Keratinocyte (primary cell): Measurements from ENCODE around the gene EWSR1. TPM values are rescaled to one million over a fixed set of nuclear protein-coding genes. Genes with fewer than 3 reads are reported as not detected.
"Not testable (repeated sequence)": the region's sequence is repeated elsewhere in the genome, so short reads cannot be mapped to it uniquely, and the experiment has no call there.

ENCODE experiments used
- DNase-seq: peaks from one replicate; pipeline ENCODE4 v3.0.0-alpha.2; 2011; ENCODE audit warnings: low read depth, missing footprints, low spot score
- FAIRE-seq: peaks from 2 replicates; lab custom pipeline; 2011; peaks lifted over from hg19 to GRCh38; lab: Jason Lieb, UNC
- H2AFZ ChIP-seq: 2 replicates; pipeline ENCODE4 v1.6.0; 2012; ENCODE audit warnings: low read length, control low read depth, inconsistent platforms; ENCODE audit not compliant: control insufficient read depth
- H3K27ac ChIP-seq: 2 replicates; pipeline ENCODE4 v1.5.1; 2011; ENCODE audit warnings: low read length; ENCODE audit not compliant: control insufficient read depth, insufficient read depth
- H3K27me3 ChIP-seq: 3 replicates; pipeline ENCODE4 v1.6.0; 2011; ENCODE audit warnings: low read length; ENCODE audit not compliant: control insufficient read depth, insufficient read depth; ENCODE audit errors: extremely low read depth
- H3K36me3 ChIP-seq, 2 experiments: 2 replicates in 1 of 2; 3 replicates in 1 of 2; pipeline ENCODE4 v1.5.1; 2011; ENCODE audit warnings: low read length in 2 of 2, mild to moderate bottlenecking in 1 of 2; ENCODE audit not compliant: control insufficient read depth in 2 of 2, insufficient read depth in 2 of 2; ENCODE audit errors: extremely low read depth in 1 of 2
- H3K4me1 ChIP-seq: 3 replicates; pipeline ENCODE4 v1.5.1; 2011; ENCODE audit warnings: low read length; ENCODE audit not compliant: control insufficient read depth, insufficient read depth; ENCODE audit errors: extremely low read depth
- H3K4me2 ChIP-seq: 3 replicates; pipeline ENCODE4 v1.6.0; 2011; ENCODE audit warnings: low read depth, low read length; ENCODE audit not compliant: control insufficient read depth, insufficient read depth; ENCODE audit errors: extremely low read depth
- H3K4me3 ChIP-seq, 3 experiments: fragments of 200-600 bp in 1 of 3; sonication (generic) in 1 of 3; 2 replicates in 2 of 3; 3 replicates in 1 of 3; pipeline ENCODE4 v1.5.1; 2011 to 2016; ENCODE audit warnings: low read length in 3 of 3, mild to moderate bottlenecking in 3 of 3, control low read depth in 2 of 3, inconsistent platforms in 1 of 3, low read depth in 1 of 3, mixed read lengths in 1 of 3, mixed run types in 1 of 3, moderate library complexity in 1 of 3; ENCODE audit not compliant: control insufficient read depth in 2 of 3, insufficient read depth in 2 of 3; ENCODE audit errors: extremely low read depth in 1 of 3
- H3K79me2 ChIP-seq: 2 replicates; pipeline ENCODE4 v1.6.0; 2012; ENCODE audit warnings: low read length; ENCODE audit not compliant: control insufficient read depth, insufficient read depth
- H3K9ac ChIP-seq: 3 replicates; pipeline ENCODE4 v1.6.0; 2011; ENCODE audit warnings: low read length; ENCODE audit not compliant: control insufficient read depth, insufficient read depth; ENCODE audit errors: extremely low read depth
- H3K9me1 ChIP-seq: 3 replicates; pipeline ENCODE4 v1.6.0; 2011; ENCODE audit warnings: low read length; ENCODE audit not compliant: control insufficient read depth, insufficient read depth; ENCODE audit errors: extremely low read depth
- H3K9me3 ChIP-seq: 2 replicates; pipeline ENCODE4 v1.5.1; 2012; ENCODE audit warnings: low read depth, low read length; ENCODE audit not compliant: control insufficient read depth
- H4K20me1 ChIP-seq: 3 replicates; pipeline ENCODE4 v1.6.0; 2011; ENCODE audit warnings: low read length; ENCODE audit not compliant: control insufficient read depth, insufficient read depth; ENCODE audit errors: extremely low read depth
- EZH2 ChIP-seq: IDR thresholded peaks from one replicate; pipeline ENCODE4 v1.6.1; 2012; ENCODE audit warnings: inconsistent platforms, mild to moderate bottlenecking, low read length, moderate library complexity
- dilution Hi-C: fragments of 300-500 bp; cut with MboI; formaldehyde crosslinking; loops from one replicate; pipeline ENCODE4 v1.7.0; 2020; ENCODE audit warnings: low sequenced_read_pairs; ENCODE audit not compliant: extremely low pct_ligation_motif_present
- polyA plus RNA-seq, 5 experiments: library from polyadenylated mRNA; depleted of rRNA in 3 of 5; stranded (reverse) in 3 of 5; stranded (forward) in 1 of 5; unstranded in 1 of 5; fragments of >200 nt; gene quantifications; 1 replicate in 1 of 5; 2 replicates in 3 of 5; 3 replicates in 1 of 5; pipeline versions ENCODE4 v1.2.1 to v1.2.3, GENCODE V29; 2011 to 2012; ENCODE audit warnings: missing spikeins in 2 of 5, low read depth in 1 of 5, low replicate concordance in 1 of 5
- TF ChIP-seq, protein P1 (sequence below), 3 experiments: IDR thresholded peaks in 1 of 3; conservative IDR thresholded peaks in 1 of 3; optimal IDR thresholded peaks in 1 of 3; 2 replicates in 2 of 3; 3 replicates in 1 of 3; pipeline versions ENCODE3 to v1.5.1; 2011; ENCODE audit warnings: low read length in 3 of 3, mild to moderate bottlenecking in 3 of 3, moderate library complexity in 2 of 3, control low read depth in 1 of 3, inconsistent platforms in 1 of 3; ENCODE audit not compliant: insufficient read depth in 2 of 3; ENCODE audit errors: extremely low read depth in 1 of 3

Gene EWSR1
- polyA plus RNA-seq, 1 donor (not counting 4 experiments of a cell fraction or from before 2014, with no cell fraction given): 245 TPM

DNA sequence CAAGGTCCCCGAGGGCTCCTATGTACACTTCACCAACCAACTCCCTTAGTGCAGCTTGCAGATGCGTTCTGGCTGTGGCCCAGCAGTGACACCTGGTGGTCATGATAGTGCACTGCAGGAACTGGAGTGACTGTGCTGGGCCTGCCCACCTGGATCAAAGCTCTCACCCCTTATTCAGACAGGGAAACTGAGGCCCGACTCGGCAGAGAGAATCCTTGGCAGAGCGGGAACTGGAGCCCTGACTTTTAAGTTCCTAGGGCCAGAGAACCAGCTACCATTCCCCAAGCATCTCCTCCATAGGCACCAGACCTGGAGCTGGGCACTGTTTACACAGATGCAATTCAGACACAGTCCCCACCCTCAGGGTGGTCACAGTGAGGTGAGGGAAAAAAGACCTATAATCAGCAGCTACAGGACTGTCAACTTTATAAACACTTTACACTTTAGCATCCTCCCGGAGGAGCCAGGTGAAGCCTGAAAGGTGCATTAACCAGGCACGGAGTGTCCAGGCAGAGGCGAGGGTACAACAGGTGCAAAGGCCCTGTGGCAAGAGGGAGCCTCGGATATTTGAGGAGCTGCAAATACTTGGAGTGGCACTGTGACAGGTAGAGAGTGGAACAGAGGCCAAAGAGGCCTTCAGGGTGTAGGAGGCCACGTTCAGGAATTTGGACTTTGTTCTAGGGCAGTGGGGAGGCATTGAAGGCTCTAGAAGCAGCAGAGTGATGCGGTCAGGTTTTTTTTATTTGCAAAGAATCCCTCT is 22.3 kb upstream of the EWSR1 start:
- peak; percentile 94 for FAIRE-seq
- Histone ChIP-seq H3K4me2 (no peak overlapping the region), H3K9me1 (no peaks in the 10 kb centered on the region), H3K4me1 (no peaks in the 10 kb centered on the region), H3K36me3 (no peaks in the 10 kb centered on the region), H2AFZ (no peak overlapping the region), H4K20me1 (no peaks in the 10 kb centered on the region), H3K4me3 (no peak overlapping the region), H3K9me3 (no peaks in the 10 kb centered on the region), H3K79me2 (no peaks in the 10 kb centered on the region), H3K9ac (no peak overlapping the region), H3K27me3 (peaks cover 3% of the 10 kb centered on the region), H3K27ac (no peak overlapping the region)
- DNase-seq: no peak
- dilution Hi-C loops: no loop called here
- no peak for TF ChIP-seq EZH2
- TF ChIP-seq, protein P1, sequence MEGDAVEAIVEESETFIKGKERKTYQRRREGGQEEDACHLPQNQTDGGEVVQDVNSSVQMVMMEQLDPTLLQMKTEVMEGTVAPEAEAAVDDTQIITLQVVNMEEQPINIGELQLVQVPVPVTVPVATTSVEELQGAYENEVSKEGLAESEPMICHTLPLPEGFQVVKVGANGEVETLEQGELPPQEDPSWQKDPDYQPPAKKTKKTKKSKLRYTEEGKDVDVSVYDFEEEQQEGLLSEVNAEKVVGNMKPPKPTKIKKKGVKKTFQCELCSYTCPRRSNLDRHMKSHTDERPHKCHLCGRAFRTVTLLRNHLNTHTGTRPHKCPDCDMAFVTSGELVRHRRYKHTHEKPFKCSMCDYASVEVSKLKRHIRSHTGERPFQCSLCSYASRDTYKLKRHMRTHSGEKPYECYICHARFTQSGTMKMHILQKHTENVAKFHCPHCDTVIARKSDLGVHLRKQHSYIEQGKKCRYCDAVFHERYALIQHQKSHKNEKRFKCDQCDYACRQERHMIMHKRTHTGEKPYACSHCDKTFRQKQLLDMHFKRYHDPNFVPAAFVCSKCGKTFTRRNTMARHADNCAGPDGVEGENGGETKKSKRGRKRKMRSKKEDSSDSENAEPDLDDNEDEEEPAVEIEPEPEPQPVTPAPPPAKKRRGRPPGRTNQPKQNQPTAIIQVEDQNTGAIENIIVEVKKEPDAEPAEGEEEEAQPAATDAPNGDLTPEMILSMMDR (optimal IDR thresholded peaks at IDR 0.05 in 1 of 3, IDR thresholded peaks at IDR 0.05 in 1 of 3, conservative IDR thresholded peaks at IDR 0.05 in 1 of 3; ENCODE audit: extremely low read depth in 1 of 3, insufficient read depth in 2 of 3, low read length in 3 of 3): peak; percentile 95 to 98 (median 97)

DNA sequence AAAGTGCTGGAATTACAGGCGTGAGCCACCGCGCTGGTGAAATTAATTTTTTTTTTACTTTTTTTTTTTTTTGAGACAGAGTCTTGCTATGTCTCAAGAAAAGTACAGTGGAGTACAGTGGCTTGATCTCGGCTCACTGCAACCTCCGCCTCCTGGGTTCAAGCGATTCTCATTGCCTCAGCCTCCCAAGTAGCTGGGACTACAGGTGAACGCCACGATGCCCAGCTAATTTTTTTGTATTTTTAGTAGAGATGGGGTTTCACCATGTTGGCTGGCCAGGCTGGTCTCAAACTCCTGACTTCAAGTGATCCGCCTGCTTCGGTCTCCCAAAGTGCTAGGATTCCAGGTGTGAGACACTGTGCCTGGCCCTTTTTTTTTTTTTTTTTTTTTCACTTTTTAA is 20.2 kb upstream of the EWSR1 start:
- H3K36me3 ChIP-seq, DNase-seq, H3K4me2 ChIP-seq, H3K9me3 ChIP-seq, H3K27me3 ChIP-seq, FAIRE-seq, H3K9ac ChIP-seq, H3K4me1 ChIP-seq, H3K9me1 ChIP-seq, H3K27ac ChIP-seq, H3K4me3 ChIP-seq, H4K20me1 ChIP-seq, H2AFZ ChIP-seq, dilution Hi-C loops, H3K79me2 ChIP-seq: not testable (repeated sequence)

DNA sequence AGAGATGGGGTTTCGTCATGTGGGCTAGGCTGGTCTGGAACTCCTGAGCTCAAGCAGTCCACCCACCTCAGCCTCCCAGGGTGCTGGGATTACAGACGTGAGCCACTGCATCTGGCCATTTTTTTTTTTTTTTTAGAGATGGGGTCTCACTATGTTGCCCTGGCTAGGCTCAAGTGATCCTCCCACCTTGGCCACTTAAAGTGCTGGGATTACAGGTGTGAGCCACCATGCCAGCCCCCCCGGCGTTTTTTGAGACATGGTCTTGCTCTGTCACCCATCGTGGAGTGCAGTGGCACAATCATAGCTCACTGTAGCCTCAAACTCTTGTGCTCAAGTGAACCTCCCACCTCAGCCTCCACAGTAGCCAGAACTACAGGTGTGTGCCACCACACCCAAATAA is 16.8 kb upstream of the EWSR1 start:
- no peak overlapping the region for H3K4me2 ChIP-seq
- H4K20me1 ChIP-seq: no peaks in the 10 kb centered on the region
- H3K27ac ChIP-seq: no peak overlapping the region
- H3K4me1 ChIP-seq: no peaks in the 10 kb centered on the region
- H3K9me1 ChIP-seq: no peaks in the 10 kb centered on the region
- DNase-seq (no peak), FAIRE-seq (no peak)
- no peak overlapping the region for H2AFZ ChIP-seq
- TF ChIP-seq, protein P1 (optimal IDR thresholded peaks at IDR 0.05 in 1 of 3, IDR thresholded peaks at IDR 0.05 in 1 of 3, conservative IDR thresholded peaks at IDR 0.05 in 1 of 3; ENCODE audit: extremely low read depth in 1 of 3, insufficient read depth in 2 of 3, low read length in 3 of 3): no peak
- TF ChIP-seq EZH2: no peak
- no peaks in the 10 kb centered on the region for H3K9me3 ChIP-seq
- H3K4me3 ChIP-seq: no peak overlapping the region
- dilution Hi-C loops: no loop called here
- no peaks in the 10 kb centered on the region for H3K79me2 ChIP-seq
- H3K36me3 ChIP-seq: no peaks in the 10 kb centered on the region
- H3K9ac ChIP-seq: no peak overlapping the region
- peaks cover 4% of the 10 kb centered on the region for H3K27me3 ChIP-seq
